H1 (cell line): ENCODE measurements around the gene NBL1.

ENCODE experiments used
- BRCA1 ChIP-seq: IDR thresholded peaks from 2 replicates; pipeline ENCODE4 v1.6.1; 2012; ENCODE audit warnings: low read depth, low read length, improper control_type of control experiment
- CEBPB ChIP-seq: IDR thresholded peaks from 2 replicates; pipeline ENCODE4 v1.6.1; 2012; ENCODE audit warnings: low read depth, low read length
- GABPA ChIP-seq: IDR thresholded peaks from 2 replicates; pipeline ENCODE4 v1.6.1; 2011; ENCODE audit warnings: mild to moderate bottlenecking, low read length, moderate library complexity, borderline replicate concordance; ENCODE audit not compliant: insufficient read depth
- POLR2A ChIP-seq, 2 experiments: IDR thresholded peaks; 1 replicate in 1 of 2; 2 replicates in 1 of 2; pipeline ENCODE4 v1.6.1; 2011; ENCODE audit warnings: low read depth in 2 of 2, low read length in 2 of 2, mild to moderate bottlenecking in 2 of 2; ENCODE audit errors: control extremely low read depth in 1 of 2
- POLR2AphosphoS5 ChIP-seq: IDR thresholded peaks from 2 replicates; pipeline ENCODE4 v1.6.1; 2011; ENCODE audit warnings: low read depth, low read length
- RFX5 ChIP-seq: IDR thresholded peaks from 2 replicates; pipeline ENCODE4 v1.6.1; 2011; ENCODE audit warnings: low read depth, low read length, improper control_type of control experiment, borderline replicate concordance
- SIN3A ChIP-seq, 2 experiments: IDR thresholded peaks in 1 of 2; conservative IDR thresholded peaks in 1 of 2; 2 replicates each; pipeline ENCODE4 v1.6.1; 2011 to 2012; ENCODE audit warnings: low read length in 2 of 2, improper control_type of control experiment in 1 of 2, low read depth in 1 of 2, mild to moderate bottlenecking in 1 of 2
- SP2 ChIP-seq: IDR thresholded peaks from 2 replicates; pipeline ENCODE4 v1.6.1; 2012; ENCODE audit warnings: mild to moderate bottlenecking, low read length, inconsistent platforms
- SRF ChIP-seq: IDR thresholded peaks from 2 replicates; pipeline ENCODE4 v1.6.1; 2011; ENCODE audit warnings: mild to moderate bottlenecking, low read depth, low read length, moderate library complexity
- TBP ChIP-seq: IDR thresholded peaks from 2 replicates; pipeline ENCODE4 v1.6.1; 2011; ENCODE audit warnings: low read depth, low read length, improper control_type of control experiment
- TEAD4 ChIP-seq: IDR thresholded peaks from 2 replicates; pipeline ENCODE4 v1.6.1; 2012; ENCODE audit warnings: low read depth, low read length, inconsistent platforms, mixed read lengths
- YY1 ChIP-seq: IDR thresholded peaks from 2 replicates; pipeline ENCODE4 v1.6.1; 2011; ENCODE audit warnings: low read depth, mild to moderate bottlenecking, low read length
- TF ChIP-seq, protein P1 (sequence below), 3 experiments: IDR thresholded peaks; 1 replicate in 2 of 3; 2 replicates in 1 of 3; pipeline versions ENCODE4 v1.5.1 to v1.6.1; 2011; ENCODE audit warnings: low read length in 3 of 3, mild to moderate bottlenecking in 3 of 3, inconsistent platforms in 2 of 3, low read depth in 1 of 3, moderate library complexity in 1 of 3; ENCODE audit not compliant: insufficient read depth in 1 of 3; ENCODE audit errors: control extremely low read depth in 1 of 3
- TF ChIP-seq, protein P2 (sequence below): IDR thresholded peaks from 2 replicates; pipeline ENCODE4 v1.6.1; 2012; ENCODE audit warnings: inconsistent platforms

DNA sequence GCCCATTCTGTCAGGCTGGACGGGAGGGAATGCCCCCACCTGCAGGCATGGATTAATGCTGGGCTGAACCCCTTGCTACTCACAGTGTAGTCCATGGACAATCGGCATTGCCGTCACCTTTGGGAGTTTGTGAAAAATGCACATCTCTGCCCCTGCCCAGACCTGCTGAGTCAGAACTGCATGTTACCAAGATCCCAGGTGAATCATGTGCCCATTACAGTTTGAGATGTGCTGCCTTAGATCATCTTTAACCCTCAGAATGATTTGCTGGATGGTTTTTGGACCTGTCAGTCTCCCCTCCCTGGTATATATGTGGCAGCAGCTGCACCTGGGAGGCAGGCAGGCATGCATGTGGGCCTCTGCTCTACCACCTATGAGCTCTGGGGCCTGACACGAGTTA, 35.6 kb downstream of the NBL1 start:
- no peak for TF ChIP-seq POLR2AphosphoS5
- TF ChIP-seq SIN3A (conservative IDR thresholded peaks at IDR 0.05 in 1 of 2, IDR thresholded peaks at IDR 0.05 in 1 of 2; ENCODE audit: low read depth in 1 of 2, low read length in 2 of 2), result no peak
- TF ChIP-seq, protein P1, sequence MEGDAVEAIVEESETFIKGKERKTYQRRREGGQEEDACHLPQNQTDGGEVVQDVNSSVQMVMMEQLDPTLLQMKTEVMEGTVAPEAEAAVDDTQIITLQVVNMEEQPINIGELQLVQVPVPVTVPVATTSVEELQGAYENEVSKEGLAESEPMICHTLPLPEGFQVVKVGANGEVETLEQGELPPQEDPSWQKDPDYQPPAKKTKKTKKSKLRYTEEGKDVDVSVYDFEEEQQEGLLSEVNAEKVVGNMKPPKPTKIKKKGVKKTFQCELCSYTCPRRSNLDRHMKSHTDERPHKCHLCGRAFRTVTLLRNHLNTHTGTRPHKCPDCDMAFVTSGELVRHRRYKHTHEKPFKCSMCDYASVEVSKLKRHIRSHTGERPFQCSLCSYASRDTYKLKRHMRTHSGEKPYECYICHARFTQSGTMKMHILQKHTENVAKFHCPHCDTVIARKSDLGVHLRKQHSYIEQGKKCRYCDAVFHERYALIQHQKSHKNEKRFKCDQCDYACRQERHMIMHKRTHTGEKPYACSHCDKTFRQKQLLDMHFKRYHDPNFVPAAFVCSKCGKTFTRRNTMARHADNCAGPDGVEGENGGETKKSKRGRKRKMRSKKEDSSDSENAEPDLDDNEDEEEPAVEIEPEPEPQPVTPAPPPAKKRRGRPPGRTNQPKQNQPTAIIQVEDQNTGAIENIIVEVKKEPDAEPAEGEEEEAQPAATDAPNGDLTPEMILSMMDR (IDR thresholded peaks at IDR 0.05; ENCODE audit: control extremely low read depth in 1 of 3, insufficient read depth in 1 of 3, low read depth in 1 of 3, low read length in 3 of 3), result no peak
- TF ChIP-seq, protein P2, sequence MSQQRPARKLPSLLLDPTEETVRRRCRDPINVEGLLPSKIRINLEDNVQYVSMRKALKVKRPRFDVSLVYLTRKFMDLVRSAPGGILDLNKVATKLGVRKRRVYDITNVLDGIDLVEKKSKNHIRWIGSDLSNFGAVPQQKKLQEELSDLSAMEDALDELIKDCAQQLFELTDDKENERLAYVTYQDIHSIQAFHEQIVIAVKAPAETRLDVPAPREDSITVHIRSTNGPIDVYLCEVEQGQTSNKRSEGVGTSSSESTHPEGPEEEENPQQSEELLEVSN, result no peak
- TF ChIP-seq CEBPB, result no peak
- TF ChIP-seq RFX5, result no peak
- TF ChIP-seq YY1, result no peak
- TF ChIP-seq TBP, result no peak
- TF ChIP-seq SRF, result no peak
- no peak for TF ChIP-seq GABPA
- TF ChIP-seq SP2, result no peak
- no peak for TF ChIP-seq BRCA1
- no peak for TF ChIP-seq TEAD4
- TF ChIP-seq POLR2A (IDR thresholded peaks at IDR 0.05; ENCODE audit: control extremely low read depth in 1 of 2, low read depth in 2 of 2, low read length in 2 of 2), result no peak
